Activated naive CD4-positive, alpha-beta T cell treated with anti-CD3 and anti-CD28 coated beads, Interleukin-2, amount 50 U/mL, for 16 hours (primary cell): Measurements from ENCODE around the gene TMEM43.

ENCODE experiments used
- DNase-seq: peaks from one replicate; pipeline ENCODE4 v3.0.0-alpha.2; 2020

The TMEM43 gene

GRCh38 chr3:14181253-14181652 lies 56.4 kb downstream of the TMEM43 start:
- no peak for DNase-seq

- no peak for DNase-seq
Observed at GRCh38 chr3:14183015-14183577, 58.2 kb downstream of the TMEM43 start.

GRCh38 chr3:14186854-14187458 lies 62.1 kb downstream of the TMEM43 start:
- no peak for DNase-seq

GRCh38 chr3:14188041-14188754 lies 63.3 kb downstream of the TMEM43 start:
- DNase-seq, result no peak
